Globus pallidus (tissue), 1 donor: ENCODE results near the gene DENND11.
"Not testable (repeated sequence)": the region's sequence is repeated elsewhere in the genome, so short reads cannot be mapped to it uniquely, and the experiment has no call there.

Experiments
- DNase-seq: peaks from one replicate; pipeline ENCODE4 v3.0.0-alpha.2; 2015; ENCODE audit warnings: low spot score

The DENND11 gene

DNA sequence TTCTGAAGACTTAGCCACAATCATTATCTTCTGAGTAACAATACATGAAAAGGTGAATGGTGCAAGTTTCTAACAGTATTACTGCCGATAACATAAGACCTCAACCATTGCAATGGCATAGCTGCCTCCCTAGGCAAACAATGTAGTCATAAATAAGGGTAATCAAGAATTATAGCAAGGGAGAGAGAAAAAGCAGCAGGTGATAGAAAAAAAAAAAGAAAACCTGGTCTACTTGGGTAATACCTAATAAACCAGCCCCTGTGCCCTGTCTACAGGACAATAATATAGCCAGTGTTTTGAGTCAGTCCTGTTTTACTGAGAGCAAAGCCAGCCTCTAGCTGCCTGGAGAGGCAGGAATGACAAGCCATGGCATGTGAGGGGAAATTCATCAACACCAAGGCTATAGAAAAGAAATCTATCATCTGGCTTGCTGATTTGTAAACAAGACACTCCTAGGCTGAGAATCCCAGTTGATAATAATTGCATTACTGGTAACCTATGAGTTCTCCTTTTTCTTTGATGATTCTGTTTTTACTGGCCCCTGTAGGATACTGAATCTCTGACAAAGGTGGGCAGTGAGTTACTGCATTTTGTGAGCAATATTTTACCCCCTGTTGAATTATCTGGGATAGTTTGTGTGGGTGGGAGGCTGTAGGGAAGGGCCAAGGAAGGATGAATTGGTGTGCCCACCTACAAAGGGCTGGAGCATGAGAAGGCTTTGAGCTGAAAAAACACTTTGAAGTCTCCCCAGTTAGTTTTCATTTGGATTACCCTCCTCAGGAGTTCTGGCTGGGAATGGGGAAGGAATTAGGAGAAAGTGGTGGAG is 4.5 kb upstream of the DENND11 start:
- DNase-seq, result no peak

DNA sequence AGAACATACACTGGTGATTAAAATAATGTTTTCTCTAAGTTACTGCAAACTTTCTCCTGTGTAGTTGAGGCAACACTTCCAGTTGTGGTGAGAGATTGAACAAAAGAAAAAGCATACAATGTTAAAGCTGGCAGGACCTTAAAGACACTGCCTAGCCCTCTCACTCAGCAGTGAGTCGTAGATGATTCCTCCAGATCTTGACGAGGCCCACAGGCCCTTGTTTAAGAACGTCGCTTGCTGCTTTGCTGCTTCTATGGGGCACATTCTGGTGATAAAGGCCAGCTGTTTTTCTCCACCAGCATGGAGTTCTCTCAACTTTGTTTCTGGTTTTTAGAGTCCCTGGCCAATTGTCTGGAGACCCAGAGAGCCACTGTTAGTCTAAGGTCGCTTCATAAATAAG is 2.8 kb upstream of the DENND11 start:
- DNase-seq, result no peak

DNA sequence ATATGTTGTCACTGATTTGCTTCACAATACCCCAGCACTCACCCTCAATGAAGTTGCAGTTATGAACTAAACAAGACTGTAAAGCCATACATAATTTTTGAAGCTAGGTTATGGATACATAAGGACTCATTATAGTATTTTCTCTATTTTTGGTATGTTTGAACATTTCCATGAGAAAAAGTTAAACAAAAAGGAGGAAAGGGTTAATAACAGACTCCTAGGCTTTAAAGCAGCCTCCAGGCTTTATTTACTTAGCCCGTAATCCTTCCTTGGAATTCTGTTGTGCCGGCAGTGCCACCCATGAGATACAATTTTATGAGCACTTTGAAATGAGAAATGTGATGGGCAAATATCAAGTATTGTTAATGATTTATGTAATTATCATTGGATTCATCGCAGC is 2.1 kb upstream of the DENND11 start:
- DNase-seq, result no peak

DNA sequence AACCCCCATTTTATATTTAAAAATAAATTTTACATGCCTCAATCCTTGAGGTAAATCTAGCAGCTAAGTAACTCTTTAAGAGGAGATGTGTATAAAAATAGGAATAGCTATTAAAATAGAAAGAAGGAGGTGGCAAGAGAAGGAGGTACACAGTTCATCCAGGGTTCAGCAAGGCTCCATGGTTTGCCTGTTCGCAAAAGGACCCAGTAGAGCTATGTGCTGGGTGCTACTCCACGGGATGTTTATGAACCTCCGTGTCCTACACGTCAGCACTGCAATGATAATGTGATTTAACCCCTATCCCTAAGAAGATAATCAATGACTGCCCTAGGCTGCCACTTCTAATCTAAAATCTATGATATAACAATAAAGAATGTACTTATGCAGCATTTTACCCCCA is 926 bp upstream of the DENND11 start:
- no peak for DNase-seq

DNA sequence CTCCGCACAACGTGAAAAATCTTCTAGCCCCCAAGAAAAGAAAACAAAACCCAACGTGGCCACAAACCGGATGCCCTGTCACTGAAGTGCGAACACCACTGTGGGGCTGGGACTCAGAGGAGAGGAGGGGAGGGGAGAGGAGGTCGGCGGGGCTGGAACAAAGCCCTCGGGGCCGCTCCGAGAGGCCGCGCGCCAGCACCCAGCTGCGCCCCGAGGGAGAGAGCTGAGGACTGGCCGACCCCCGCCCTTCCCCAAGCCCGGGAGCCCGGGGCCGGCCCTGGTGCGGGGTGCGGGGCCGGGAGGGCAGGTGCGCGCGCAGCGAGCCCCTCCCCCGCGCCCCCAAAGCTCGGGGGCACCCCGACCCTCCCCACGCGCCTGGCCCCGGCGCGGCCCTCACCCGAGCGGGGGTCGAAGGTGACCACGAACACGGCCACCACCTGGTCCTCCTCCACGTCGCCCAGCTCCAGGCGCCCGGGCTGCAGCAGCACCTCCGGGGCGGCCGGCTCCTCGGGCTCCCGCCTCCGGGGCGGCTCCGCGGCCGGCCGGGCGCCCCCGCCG is 398 bp downstream of the DENND11 start:
- DNase-seq, result peak; percentile 59

DNA sequence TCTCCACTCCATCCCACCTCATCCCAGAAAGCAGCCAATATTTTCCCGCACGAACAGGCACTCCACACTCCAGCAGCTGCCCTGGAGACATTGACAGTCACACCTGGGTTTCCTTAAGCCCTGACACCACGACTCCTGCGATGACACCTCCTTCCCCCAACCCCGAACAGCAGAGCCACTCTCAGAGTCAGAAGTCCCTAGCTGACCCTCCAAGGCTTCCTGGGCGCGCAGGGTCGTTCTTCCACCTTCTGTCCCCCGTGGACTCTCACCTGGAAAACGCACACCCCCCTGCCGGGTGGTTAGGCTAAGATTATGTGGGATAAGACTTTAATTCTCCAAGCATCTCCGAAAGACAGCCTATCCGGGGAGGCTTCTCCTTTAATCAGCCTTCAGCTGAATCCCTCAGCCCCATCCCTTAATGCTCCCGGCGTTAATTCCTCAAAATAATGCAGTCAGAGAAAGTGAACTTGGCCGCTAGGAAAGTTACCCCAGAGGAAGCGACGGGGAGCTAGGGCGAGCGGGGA is 1.1 kb downstream of the DENND11 start:
- no peak for DNase-seq

DNA sequence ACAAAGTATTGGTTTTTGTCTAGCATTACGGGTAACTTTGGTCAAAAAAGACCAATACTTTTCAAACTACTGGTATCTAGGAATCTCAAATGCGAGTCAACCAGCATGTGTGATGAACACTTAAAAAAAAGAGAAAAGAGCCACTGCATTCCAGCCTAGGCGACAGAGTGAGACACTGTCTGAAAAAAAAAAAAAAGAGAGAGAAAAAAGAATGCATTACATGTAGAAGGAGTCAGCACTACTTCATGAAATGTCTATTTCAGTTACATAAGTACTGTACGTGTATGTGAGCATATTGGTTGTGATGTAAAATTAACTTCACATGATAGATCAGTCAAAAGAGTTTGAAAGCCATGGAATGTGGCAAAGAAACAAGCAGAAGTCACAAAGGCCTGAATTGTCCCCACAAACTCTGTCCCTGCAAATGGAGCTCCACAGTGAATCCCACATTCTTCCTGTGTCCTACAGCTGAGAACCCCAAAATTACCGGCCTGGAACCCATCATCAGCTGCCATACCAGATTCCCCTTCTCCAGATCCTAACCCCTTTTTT is 1.6 kb downstream of the DENND11 start:
- peak; percentile 64 for DNase-seq

DNA sequence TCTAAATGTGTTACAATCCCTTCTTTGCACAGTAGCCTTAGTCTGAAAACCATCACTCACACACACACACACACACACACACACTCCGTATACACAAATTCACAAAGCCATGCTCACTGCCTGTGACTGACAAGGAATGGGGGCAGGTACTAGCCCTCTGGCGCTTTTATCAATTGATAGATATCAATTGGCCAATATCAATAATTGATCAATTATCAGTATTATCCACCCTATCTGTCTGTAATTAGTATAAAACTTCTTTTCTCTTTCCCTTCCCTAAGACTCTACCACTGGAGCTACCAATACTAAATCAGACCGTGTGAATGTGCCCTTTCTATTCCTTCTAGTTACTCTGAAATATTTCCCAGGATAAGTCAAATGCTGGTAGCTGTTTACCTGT is 2.1 kb downstream of the DENND11 start:
- no peak for DNase-seq

DNA sequence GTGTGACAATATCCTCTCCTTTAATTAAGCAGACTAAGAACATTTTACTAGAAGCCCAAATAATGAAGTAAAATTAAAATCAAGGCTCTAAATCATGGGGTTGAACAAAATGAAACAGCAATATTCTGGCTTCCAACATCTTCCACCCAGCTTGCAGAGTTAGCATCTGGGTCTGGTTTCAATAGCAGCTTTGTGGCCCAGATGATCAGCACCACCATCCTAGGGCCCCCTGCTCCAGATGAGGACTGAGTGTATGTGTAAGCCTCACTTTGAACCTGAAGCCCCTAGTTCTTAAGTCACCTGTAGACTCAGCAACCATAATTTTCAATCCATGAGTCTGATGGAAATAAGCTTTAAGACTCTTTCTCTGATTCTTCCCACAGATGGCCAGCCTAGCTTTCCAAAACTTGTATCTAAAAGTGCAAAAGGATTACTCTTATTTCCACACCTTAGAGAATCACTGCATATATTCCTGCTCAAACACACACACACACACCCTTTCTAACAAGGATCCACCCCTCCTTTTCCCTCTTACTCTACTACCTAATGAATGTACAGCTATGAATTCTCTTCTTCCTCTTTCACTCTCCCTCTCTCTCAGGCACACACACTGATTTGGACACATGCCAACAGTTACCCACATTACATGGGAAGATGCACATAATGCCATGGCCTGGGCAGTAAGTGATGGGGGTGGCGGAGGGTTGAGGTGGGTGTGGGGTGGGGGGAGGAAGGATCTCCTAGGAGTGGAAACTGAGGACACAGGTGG is 3.5 kb downstream of the DENND11 start:
- no peak for DNase-seq

DNA sequence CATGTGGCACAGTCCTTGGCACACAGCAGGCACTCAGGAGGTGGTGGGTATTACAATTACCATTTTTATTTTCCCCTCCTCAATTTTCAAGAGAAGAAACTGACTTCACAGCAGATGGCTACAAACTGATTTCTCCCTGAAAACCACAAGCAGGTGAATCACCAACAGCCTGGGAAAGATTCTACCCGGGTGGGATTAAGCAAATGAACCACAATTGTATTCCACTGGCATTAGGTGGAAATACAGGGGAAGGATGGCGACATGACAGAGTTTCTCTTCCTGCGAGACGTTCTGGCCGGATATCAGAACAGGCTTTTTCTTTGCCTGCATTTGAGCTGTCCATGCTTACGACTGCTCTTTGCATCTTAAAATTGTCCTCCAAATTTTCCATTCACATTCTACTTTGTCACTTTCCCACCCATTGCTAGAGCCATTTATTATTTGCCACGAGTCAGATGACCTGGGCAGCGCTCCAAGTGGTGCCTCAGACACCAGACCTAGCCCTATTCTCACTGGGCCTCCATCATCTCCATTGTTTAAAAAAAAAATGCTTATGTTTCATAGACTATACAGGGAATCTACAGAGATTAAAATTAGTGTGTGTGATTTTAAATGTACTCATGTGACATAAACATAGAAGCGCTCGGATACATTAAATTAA is 4.6 kb downstream of the DENND11 start:
- DNase-seq, result peak; percentile 84

DNA sequence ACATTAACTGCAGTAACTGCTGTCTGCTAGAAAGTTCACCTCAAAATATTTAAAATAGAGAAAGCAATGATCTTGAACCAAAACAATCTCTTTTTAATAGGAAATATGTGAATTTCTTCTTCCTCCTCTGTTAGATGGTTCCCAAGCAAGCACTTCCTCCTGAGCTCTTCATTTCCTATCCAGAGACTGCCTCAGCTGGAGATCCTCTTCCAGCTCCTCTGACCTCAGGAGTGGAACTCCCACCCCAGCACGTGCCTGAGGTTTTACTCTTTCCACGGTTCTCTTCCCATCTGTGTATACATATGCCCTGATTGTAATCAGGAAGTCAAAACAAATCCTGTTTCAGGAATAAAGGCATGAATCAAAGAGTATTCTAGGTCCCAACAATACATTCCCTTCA is 5.6 kb downstream of the DENND11 start:
- DNase-seq, result no peak

DNA sequence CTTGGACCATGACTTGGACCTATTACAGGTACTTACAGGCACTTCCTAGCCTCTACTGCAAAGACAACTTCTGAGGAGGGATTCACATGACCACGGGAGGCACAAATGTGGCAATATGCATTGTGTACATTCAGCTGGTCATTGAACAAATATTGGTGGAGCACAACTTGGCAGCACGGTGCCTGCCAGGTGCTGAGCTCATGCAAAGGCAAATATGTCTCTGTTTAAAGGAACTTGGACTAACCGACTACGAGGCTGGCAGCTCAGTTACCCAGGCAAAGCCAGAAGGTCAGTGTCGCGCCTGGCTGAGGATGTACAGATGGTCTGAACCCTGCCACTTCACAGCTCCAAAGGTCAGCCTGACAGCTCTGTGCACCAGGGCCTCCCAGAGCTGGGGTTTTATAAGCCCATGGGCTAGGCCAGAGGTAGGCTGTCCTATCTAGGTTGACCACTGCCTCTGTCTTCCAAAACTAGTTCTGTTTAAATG is 6.1 kb downstream of the DENND11 start:
- DNase-seq, result no peak

DNA sequence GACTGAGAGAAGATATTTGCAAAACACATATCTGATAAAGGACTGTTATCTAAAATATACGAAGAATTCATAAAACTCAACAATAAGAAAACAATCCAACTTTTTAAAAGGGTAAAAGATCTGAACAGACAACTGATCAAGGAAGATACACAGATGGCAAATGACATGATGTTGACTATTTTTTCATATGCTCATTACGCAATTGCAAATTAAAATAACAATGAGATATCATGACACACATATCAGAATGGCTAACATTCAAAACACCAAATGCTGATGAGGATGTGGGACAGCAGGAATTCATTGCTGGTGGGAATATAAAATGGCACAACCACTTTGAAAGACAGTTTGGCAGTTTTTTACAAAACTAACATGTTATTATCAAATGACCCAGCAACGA is 8.9 kb downstream of the DENND11 start:
- DNase-seq, result no peak

DNA sequence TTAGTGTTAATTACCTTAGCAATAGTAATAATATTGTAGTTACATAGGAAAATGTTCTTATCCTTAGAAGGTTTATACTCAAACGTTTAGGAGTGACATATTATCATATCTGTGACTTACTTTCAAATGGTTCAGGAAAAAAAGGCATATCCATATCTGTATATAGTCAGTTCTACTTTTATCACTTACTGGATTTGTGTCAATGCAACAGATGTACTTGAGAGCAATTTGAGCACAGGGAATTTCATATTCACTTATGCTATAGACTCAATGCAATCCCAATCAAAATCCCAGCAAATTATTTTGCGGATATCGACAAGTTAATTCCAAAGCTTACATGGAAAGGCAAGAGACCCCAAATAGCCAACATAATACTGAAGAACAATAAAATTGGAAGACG is 10.0 kb downstream of the DENND11 start:
- no peak for DNase-seq

DNA sequence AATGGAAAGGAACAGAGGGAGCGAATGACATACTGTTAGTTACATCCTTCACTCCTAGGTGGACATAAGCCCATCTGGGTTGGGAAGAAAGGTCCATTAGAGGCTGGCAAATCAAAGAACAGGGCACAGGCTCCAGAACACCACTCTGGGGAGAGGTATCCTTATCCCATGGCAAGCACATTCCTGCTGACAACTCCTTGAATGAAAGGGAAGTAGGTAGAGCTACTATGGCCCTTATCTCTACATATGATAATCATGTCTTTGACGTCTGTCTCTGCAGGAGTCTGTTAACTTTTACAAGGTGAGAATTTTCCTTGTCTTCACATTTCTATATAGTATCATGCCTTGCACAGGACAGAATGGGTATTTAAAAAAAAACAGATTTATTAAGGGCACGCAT is 10.4 kb downstream of the DENND11 start:
- no peak for DNase-seq

DNA sequence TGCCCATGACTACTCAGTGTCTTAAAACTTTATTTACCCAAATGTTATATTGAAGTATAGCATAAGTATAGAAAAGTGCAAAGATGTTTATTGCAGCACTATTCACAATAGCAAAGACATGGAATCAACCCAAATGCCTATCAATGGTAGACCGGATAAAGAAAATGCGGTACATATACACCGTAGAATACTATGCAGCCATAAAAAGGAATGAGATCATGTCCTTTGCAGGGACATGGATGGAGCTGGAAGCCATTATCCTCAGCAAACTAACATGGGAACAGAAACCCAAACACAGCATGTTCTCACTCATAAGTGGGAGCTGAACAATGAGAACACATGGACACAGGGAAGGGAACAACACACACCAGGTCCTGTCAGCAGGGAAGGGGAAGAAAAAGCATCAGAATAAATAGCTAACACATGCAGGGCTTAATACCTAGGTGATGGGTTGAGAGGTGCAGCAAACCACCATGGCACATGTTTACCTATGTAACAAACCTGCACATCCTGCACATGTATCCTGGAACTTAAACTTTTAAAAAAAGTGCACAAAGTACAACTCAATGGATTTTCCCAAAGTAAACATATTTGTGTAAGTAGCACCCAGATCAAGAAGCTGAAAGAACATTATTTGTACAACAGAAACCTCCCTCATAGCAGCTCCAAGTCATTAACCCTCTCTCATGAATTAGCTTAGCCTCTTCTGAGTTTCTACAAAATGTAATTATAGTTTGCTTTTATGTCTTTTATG is 12.7 kb downstream of the DENND11 start:
- not testable (repeated sequence) for DNase-seq

DNA sequence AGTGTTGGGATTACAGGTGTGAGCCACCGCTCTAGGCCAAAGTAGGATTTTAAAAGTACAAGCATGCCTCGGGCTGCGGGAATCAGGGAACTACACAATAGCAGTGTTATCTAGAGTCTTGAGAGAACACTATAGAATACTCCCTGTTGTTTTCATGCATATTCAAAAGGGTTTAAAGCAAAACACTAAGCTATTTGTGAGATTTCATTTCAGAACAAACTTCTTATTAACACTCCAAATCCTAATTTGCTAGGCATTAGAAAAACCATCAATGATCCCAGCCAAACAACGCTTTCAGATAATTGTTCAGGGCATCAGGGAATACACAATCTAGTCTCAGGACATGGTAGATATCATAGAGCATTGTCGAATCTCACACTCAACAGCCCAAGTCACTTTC is 13.9 kb downstream of the DENND11 start:
- peak; percentile 72 for DNase-seq

DNA sequence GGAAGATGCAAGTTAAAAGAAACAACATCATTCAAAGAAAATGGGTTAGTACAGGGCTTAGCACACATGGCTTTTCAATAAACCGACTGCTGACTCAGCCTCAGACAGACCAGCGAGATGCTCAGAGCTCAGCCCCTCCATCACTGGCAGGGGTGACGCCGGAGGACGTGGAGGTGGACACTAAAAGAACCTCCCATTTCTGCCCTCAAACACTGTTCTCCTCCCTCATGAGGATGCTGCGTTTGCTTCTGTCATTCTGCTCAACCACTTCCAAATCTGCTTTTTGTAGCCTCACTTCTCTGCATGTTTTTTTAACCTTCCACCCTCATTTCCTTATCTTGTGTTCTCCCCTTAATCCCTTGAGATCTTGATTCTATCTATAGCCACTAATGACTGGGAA is 15.3 kb downstream of the DENND11 start:
- no peak for DNase-seq

DNA sequence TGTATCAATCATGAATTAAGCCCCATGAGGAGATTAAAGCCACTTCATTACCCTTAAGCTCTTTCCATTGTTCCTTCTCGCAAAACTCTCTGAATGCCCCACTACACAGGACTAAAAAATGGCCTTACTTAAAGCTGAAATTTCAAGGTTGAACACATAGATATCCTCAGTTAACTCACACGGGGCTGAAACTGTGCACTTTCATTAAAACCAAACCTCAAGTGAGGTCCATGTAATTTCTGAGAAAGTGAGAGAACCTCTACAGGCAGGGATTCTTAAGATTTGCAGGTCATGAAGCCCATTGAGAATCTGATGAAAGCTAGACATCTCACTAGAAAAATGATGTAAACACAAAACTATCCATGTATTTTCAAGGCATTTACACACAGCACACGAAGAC is 15.9 kb downstream of the DENND11 start:
- no peak for DNase-seq

DNA sequence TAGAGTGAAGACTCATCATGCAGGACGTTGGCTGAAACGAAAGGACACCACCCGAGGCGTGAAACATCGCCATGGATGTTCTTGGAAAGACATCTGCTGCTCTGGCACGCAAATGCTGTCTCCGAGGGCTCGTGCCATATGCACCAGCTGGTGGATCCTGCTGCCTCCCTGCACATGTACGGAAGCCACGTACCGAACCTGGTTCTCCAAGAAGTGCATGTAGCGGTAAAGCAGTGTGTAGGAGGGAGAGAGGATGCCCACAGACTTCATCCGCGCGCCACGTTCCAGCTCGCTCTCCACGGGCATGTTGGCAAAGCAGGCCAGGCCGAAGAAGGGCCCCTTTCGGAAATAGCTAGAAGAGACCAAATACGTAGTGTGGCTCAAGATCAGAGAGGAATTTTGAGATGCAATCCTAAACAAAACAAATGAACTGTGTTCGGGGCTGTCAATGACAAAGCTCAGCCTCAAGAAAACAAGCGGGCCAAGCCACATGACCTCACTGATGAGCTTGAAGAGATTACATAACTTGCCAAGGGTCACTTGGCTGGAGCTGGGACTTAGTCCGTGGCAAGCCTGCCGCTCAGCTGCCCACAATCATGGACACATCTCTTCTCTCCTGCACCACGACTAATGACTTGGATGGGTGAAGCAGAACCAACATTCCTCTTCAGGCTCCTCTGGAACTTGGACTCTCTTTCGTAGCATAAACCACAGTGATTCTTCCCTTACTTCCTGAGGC is 16.5 kb downstream of the DENND11 start:
- peak; percentile 82 for DNase-seq
